BE2C (cell line): ENCODE measurements around the gene GALNT9.

ENCODE experiments used
- DNase-seq: peaks from one replicate; pipeline ENCODE4 v3.0.0-alpha.2; 2020
- H3K27me3 ChIP-seq: fragments of 250-450 bp; sonication (Bioruptor Pico); 2 replicates; pipeline ENCODE4 v1.5.1; 2020; ENCODE audit warnings: mild to moderate bottlenecking
- H3K36me3 ChIP-seq: fragments of 250-450 bp; sonication (Bioruptor Pico); 2 replicates; pipeline ENCODE4 v1.5.1; 2020; ENCODE audit warnings: mild to moderate bottlenecking
- H3K4me1 ChIP-seq: fragments of 250-450 bp; sonication (Bioruptor Pico); 2 replicates; pipeline ENCODE4 v1.5.1; 2020
- H3K4me3 ChIP-seq: 2 replicates; pipeline ENCODE4 v1.5.1; 2011; ENCODE audit warnings: low read depth, low read length
- H3K9me3 ChIP-seq: fragments of 250-450 bp; sonication (Bioruptor Pico); 2 replicates; pipeline ENCODE4 v1.5.1; 2020
- CTCF ChIP-seq: IDR thresholded peaks from 2 replicates; pipeline ENCODE4 v1.5.1; 2012; ENCODE audit warnings: mild to moderate bottlenecking, low read depth, low read length

Gene GALNT9

GRCh38 chr12:132204793-132205270, 124.6 kb downstream of the GALNT9 start:
- no peaks in the 10 kb centered on the region for H3K4me1 ChIP-seq
- no peak overlapping the region for H3K4me3 ChIP-seq
- H3K36me3 ChIP-seq: no peaks in the 10 kb centered on the region
- TF ChIP-seq CTCF: no peak
- no peaks in the 10 kb centered on the region for H3K9me3 ChIP-seq
- no peak for DNase-seq
- peaks cover 82% of the 10 kb centered on the region for H3K27me3 ChIP-seq

GRCh38 chr12:132204063-132204792, 125.2 kb downstream of the GALNT9 start:
- Histone ChIP-seq H3K9me3 (no peaks in the 10 kb centered on the region), H3K4me3 (no peak overlapping the region), H3K36me3 (no peaks in the 10 kb centered on the region), H3K27me3 (peaks cover 84% of the 10 kb centered on the region), H3K4me1 (no peaks in the 10 kb centered on the region)
- no peak for TF ChIP-seq CTCF
- DNase-seq: no peak

- no peak for DNase-seq
- H3K9me3 ChIP-seq: no peaks in the 10 kb centered on the region
- H3K4me1 ChIP-seq: no peaks in the 10 kb centered on the region
- no peak overlapping the region for H3K4me3 ChIP-seq
- no peak for TF ChIP-seq CTCF
- H3K36me3 ChIP-seq: no peaks in the 10 kb centered on the region
- peaks cover 92% of the 10 kb centered on the region for H3K27me3 ChIP-seq
These were observed 126.3 kb downstream of the GALNT9 start for GRCh38 chr12:132202929-132203721.

- H3K9me3 ChIP-seq: no peaks in the 10 kb centered on the region
- no peak overlapping the region for H3K4me3 ChIP-seq
- DNase-seq: no peak
- no peaks in the 10 kb centered on the region for H3K4me1 ChIP-seq
- TF ChIP-seq CTCF: no peak
- H3K27me3 ChIP-seq: peaks cover 95% of the 10 kb centered on the region
- H3K36me3 ChIP-seq: no peaks in the 10 kb centered on the region
These were observed 127.8 kb downstream of the GALNT9 start for GRCh38 chr12:132201391-132202120.

GRCh38 chr12:132200800-132201199, 128.6 kb downstream of the GALNT9 start:
- no peaks in the 10 kb centered on the region for H3K36me3 ChIP-seq
- no peak for DNase-seq
- no peak for TF ChIP-seq CTCF
- no peak overlapping the region for H3K4me3 ChIP-seq
- no peaks in the 10 kb centered on the region for H3K9me3 ChIP-seq
- H3K27me3 ChIP-seq: peaks cover 95% of the 10 kb centered on the region
- no peaks in the 10 kb centered on the region for H3K4me1 ChIP-seq
